Measurements from ENCODE around the gene SLC2A9. TPM values are rescaled to one million over a fixed set of nuclear protein-coding genes. Genes with fewer than 3 reads are reported as not detected.

The SLC2A9 gene
- total RNA-seq, 1 donor from 2014 or later = 2.0 TPM

GRCh38 chr4:9969526-9970398, 51.5 kb downstream of the SLC2A9 start:
- no peak for TF ChIP-seq CTCF (conservative IDR thresholded peaks at IDR 0.05; ENCODE audit: low read depth, low read length)
- no peak for DNase-seq (ENCODE audit: low read depth)
- no peak overlapping the region for H3K4me3 ChIP-seq (ENCODE audit: low read depth, low read length)

- TF ChIP-seq CTCF (conservative IDR thresholded peaks at IDR 0.05; ENCODE audit: low read depth, low read length) = no peak
- H3K4me3 ChIP-seq (ENCODE audit: low read depth, low read length) = no peak overlapping the region
- no peak for DNase-seq (ENCODE audit: low read depth)
Observed at GRCh38 chr4:9968472-9968871, 52.8 kb downstream of the SLC2A9 start.

GRCh38 chr4:9964879-9965278, 56.4 kb downstream of the SLC2A9 start:
- H3K4me3 ChIP-seq (ENCODE audit: low read depth, low read length) = no peak overlapping the region
- TF ChIP-seq CTCF (conservative IDR thresholded peaks at IDR 0.05; ENCODE audit: low read depth, low read length) = no peak
- no peak for DNase-seq (ENCODE audit: low read depth)

GRCh38 chr4:9963328-9963727, 58.0 kb downstream of the SLC2A9 start:
- no peak overlapping the region for H3K4me3 ChIP-seq (ENCODE audit: low read depth, low read length)
- TF ChIP-seq CTCF (conservative IDR thresholded peaks at IDR 0.05; ENCODE audit: low read depth, low read length) = no peak
- DNase-seq (ENCODE audit: low read depth) = no peak

GRCh38 chr4:9962611-9963314, 58.5 kb downstream of the SLC2A9 start:
- no peak for DNase-seq (ENCODE audit: low read depth)
- H3K4me3 ChIP-seq (ENCODE audit: low read depth, low read length) = no peak overlapping the region
- TF ChIP-seq CTCF (conservative IDR thresholded peaks at IDR 0.05; ENCODE audit: low read depth, low read length) = no peak

- H3K4me3 ChIP-seq (ENCODE audit: low read depth, low read length) = no peak overlapping the region
- no peak for DNase-seq (ENCODE audit: low read depth)
- no peak for TF ChIP-seq CTCF (conservative IDR thresholded peaks at IDR 0.05; ENCODE audit: low read depth, low read length)
Observed at GRCh38 chr4:9954468-9954867, 66.8 kb downstream of the SLC2A9 start.
